CD4-positive, alpha-beta T cell treated with Interleukin-15 for 4 hours (primary cell): Measurements from ENCODE around the gene SHC2.

Experiments used
- DNase-seq: peaks from one replicate; pipeline ENCODE4 v3.0.0-alpha.2; 2020; ENCODE audit warnings: low spot score

SHC2 gene, protein sequence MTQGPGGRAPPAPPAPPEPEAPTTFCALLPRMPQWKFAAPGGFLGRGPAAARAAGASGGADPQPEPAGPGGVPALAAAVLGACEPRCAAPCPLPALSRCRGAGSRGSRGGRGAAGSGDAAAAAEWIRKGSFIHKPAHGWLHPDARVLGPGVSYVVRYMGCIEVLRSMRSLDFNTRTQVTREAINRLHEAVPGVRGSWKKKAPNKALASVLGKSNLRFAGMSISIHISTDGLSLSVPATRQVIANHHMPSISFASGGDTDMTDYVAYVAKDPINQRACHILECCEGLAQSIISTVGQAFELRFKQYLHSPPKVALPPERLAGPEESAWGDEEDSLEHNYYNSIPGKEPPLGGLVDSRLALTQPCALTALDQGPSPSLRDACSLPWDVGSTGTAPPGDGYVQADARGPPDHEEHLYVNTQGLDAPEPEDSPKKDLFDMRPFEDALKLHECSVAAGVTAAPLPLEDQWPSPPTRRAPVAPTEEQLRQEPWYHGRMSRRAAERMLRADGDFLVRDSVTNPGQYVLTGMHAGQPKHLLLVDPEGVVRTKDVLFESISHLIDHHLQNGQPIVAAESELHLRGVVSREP

GRCh38 chr19:460877-461720 is at the start of gene SHC2:
Gene SHC2, minus strand, starts transcription at chr19:461033. Its CDS starts 37 bp downstream, at chr19:460996.
- no peak for DNase-seq

GRCh38 chr19:508204-509150 is 47.6 kb upstream of the SHC2 start:
- DNase-seq = no peak

DNA sequence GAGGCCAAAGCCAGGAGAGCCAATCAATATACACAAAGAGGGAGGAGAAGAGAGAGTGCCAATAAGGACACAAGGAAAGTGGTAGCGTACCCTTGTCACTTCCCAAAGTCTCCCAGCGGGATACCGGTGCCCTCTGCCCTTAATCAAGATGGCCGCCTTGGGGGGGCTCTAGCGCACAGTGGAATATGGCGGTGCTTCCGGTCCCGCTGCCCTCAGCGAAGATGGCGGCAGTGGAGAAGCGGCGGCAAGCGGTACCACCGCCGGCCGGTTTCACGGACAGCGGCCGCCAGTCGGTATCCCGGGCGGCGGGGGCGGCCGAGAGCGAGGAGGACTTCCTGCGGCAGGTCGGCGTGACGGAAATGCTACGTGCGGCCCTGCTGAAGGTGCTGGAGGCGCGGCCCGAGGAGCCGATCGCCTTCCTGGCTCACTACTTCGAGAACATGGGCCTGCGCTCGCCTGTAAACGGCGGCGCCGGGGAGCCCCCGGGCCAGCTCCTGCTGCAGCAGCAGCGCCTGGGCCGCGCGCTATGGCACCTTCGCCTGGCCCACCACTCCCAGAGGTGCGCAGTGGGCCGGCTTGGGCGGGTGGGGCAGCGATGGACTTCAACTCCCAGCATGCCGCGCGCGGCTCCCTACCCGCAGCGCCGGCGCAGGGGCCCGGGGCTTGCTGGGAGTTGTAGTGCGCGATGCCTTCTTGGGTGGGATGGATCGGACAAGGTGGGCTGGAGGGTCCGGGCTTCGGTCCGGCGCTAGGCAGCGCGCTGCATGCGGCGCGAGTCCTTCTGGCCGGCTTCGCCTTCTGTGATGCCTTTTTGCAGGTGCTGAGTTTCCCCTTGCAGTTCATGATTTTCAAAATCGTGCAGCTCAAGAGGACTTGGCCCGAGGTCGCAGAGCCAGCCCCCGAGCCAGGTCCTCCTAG is 46.7 kb upstream of the SHC2 start, which contains the start of gene TPGS1:
Gene TPGS1, plus strand, starts transcription at position 212 of the 918 bp plus-strand sequence. Its CDS starts 10 bp downstream, at position 222.
- peak; percentile 71 for DNase-seq

- peak; percentile 97 for DNase-seq
Observed at GRCh38 chr19:506404-507285, 45.8 kb upstream of the SHC2 start.

GRCh38 chr19:504616-505015 is 43.8 kb upstream of the SHC2 start:
- DNase-seq = no peak

DNA sequence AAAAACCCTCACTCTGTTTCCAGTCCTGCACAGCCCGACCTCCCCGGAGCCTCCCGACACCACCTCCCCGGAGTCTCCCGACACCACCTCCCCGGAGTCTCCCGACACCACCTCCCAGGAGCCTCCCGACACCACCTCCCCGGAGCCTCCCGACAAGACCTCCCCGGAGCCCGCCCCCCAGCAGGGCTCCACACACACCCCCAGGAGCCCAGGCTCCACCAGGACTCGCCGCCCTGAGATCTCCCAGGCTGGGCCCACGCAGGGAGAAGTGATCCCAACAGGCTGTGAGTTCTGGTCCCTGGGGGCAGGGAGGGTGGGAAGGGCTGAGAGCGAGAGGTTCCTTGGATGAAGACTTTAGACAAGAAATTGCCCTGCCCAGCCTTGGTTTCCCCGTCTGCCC is 40.8 kb upstream of the SHC2 start:
- no peak for DNase-seq

GRCh38 chr19:498977-499623 is 38.3 kb upstream of the SHC2 start:
- DNase-seq = no peak

GRCh38 chr19:498511-498891 is 37.7 kb upstream of the SHC2 start:
- no peak for DNase-seq

GRCh38 chr19:497869-498510 is 37.2 kb upstream of the SHC2 start:
- no peak for DNase-seq

DNA sequence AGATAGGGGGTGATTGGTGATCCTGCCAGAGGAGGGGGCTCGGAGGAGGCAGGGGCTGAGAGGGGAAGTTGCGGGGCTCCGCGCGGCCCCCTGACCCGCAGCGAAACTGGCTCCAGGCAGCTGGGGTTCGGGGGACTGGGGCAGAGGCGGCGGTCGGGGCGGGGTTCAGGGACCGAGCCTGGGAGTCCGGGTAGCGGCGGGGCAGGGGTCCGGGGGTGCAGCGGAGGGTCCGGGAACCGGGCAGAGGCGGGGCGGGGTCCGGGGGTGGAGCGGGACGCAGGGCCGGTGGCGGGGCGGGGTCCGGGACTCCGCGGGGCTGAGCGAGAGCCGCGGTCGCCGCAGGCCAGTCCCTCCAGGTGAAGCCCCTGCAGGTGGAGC is 36.6 kb upstream of the SHC2 start:
- DNase-seq = no peak

- no peak for DNase-seq
Observed at GRCh38 chr19:496986-497385, 36.2 kb upstream of the SHC2 start.

- DNase-seq = no peak
Observed at GRCh38 chr19:496112-496665, 35.4 kb upstream of the SHC2 start, which contains the start of gene MADCAM1. Gene MADCAM1, plus strand, starts transcription at chr19:496486. Its CDS starts 14 bp downstream, at chr19:496500.

DNA sequence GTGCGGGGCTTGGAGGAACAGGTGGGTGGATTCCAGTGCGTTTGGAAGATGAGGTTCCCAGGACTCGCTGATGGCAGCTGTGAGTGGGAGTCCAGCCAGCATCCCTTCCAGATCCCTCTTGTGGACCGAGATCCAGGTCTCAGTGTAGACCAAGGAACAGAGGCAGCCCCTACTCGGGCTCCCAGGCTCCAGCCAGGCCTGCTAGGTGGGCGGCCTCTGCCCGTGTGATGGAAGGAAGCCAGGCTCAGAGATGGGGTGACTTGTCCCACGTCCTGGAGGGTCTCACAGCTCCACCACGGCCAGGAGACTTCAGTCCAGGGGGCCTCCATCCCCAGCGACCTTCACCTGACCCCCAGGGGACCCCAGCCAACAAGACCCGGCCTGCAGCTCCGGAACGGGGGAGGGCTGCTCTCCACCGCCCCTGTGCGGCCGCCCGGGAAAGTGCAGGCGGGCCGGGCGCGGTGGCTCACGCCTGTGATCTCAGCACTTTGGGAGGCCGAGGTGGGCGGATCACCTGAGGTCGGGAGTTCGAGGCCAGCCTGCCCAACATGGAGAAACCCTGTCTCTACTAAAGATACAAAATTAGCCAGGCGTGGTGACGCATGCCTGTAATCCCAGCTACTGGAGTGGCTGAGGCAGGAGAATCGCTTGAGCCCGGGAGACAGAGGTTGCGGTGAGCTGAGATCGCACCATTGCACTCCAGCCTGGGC is 34.7 kb upstream of the SHC2 start:
- peak; percentile 37 for DNase-seq

DNA sequence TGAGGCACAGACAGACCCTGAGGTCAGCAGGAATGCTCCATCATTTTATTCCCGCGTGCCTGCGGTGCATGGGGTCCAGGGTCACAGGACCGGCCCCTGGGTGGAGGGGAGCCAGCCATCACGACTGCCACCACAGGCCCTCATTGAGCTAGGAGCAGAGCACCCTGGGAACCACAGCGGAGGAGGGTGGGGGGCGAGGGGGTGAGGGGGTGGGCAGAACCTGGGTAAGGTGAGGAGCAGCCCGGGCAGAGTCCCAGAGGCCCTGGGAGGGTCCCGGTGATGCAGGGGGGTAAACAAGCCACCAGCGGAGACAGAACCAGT is 34.2 kb upstream of the SHC2 start:
- no peak for DNase-seq

DNA sequence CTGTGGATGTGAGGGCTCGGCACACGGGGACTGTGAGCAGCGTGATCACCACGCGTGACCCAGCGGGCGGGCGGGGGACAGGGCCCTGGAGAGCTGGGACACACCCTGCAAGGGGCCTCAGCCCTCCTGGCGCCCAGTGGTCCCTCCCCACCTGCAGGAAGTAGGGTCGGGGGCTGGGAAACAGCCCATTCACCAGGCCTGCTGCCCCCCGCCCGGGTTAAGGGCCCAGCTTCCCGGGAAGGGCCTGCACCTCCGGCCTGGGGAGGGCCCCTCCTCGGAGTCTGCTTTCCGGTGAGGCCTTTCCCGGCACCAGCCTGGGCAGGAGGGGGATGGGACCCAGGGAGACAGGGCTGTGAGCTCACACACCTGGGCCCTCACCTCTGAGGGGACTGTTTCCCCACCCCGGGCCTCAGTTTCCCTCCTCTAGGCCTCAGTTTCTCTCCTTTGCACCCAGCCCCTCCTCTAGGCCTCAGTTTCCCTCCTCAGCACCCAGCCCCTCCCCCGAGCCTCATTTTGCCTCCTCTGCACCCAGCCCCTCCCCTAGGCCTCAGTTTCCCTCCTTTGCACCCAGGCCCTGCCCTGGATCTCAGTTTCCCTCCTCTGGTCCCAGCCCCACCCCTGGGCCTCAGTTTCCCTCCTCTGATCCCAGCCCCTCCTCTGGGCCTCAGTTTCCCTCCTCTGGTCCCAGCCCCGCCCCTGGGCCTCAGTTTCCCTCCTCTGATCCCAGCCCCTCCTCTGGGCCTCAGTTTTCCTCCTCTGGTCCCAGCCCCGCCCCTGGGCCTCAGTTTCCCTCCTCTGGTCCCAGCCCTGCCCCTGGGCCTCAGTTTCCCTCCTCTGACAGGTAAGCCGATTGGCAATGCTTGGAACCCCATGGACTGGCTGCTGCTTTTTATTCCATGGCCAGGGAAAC is 33.6 kb upstream of the SHC2 start:
- no peak for DNase-seq

- DNase-seq = no peak
Observed at GRCh38 chr19:493391-494170, 32.7 kb upstream of the SHC2 start.
